Activated T-cell treated with anti-CD3 and anti-CD28 coated beads for 1 hour (primary cell): ENCODE measurements around the gene FRAT2.
"Not testable (repeated sequence)": the region's sequence is repeated elsewhere in the genome, so short reads cannot be mapped to it uniquely, and the experiment has no call there.

Experiments
- DNase-seq: peaks from one replicate; pipeline ENCODE4 v3.0.0-alpha.2; 2020; ENCODE audit warnings: low read depth

Gene FRAT2

GRCh38 chr10:97356318-97356914 is 21.9 kb upstream of the FRAT2 start:
- no peak for DNase-seq

GRCh38 chr10:97355571-97355975 is 21.0 kb upstream of the FRAT2 start:
- DNase-seq, result no peak

- no peak for DNase-seq
Measured at GRCh38 chr10:97353945-97354344, 19.4 kb upstream of the FRAT2 start.

DNA sequence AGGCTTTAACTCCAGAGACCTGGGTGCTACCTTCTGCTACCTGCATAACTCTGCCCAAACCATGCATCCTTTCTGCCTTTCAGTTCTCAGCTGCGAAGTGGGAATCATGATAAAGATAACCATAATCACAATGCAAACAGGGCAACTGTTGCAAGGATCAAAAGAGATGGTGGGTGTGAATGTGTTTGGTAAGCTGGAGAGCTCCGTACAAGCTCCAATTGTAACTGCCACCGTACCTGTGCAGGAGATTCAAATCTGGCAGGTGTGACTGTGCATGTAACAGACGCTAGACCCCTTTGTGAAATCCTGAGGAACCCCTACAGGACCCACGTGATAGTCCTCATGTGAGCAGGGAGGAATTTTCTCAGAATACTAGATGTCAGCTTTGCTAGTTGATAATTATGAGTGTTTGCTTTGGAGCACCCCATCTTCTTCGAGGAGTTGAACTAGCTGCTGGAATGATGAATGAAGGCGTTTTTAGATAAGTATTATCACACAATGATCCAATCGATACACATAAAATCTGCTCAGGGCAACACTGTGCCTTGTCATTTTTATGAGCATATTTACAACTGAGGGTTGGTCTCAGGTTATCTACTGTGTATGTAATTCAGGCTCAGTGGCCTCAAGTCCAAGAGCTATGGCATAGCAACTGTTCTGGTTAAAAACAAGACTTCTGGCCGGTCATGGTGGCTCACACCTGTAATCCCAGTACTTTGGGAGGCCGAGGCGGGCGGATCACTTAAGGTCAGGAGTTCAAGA is 15.4 kb upstream of the FRAT2 start:
- DNase-seq, result no peak

DNA sequence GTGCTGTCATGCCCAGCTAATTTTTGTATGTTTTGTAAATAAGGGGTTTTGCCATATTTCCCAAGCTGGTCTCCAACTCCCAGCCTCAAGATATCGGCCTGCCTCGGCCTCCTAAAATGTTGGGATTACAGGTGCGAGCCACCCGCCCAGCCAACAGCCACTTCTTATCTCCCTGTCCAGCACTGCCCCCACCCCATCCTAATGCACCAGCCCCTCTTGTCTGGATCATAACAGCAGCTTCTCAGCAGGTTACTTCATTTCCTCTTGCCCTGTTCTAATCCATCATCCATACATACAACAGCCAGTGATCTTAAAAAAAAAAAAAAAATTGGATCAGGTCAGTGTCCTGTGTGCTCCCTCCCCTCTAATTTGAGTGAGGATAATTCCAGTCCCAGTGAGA is 12.8 kb upstream of the FRAT2 start:
- DNase-seq, result no peak

DNA sequence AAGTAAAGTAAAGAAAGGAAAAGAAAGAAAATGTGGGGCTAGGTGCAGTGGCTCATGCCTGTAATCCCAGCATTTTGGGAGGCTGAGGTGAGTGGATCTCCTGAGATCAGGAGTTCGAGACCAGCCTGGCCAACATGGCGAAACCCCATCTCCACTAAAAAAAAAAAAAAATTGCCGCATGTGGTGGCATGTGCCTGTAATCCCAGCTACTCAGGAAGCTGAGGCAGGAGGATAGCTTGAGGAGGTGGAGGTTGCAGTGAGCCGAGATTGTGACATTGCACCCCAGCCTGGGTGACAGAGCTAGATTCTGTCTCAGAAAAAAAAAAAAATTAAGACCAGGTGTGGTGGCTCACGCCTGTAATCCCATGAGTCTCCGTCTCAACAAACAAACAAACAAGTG is 9.1 kb upstream of the FRAT2 start:
- not testable (repeated sequence) for DNase-seq

- DNase-seq, result no peak
Measured at GRCh38 chr10:97341416-97341815, 6.9 kb upstream of the FRAT2 start.

- no peak for DNase-seq
Measured at GRCh38 chr10:97338041-97338440, 3.5 kb upstream of the FRAT2 start.

- no peak for DNase-seq
Measured at GRCh38 chr10:97336942-97337831, 2.7 kb upstream of the FRAT2 start.

GRCh38 chr10:97336446-97336845 is 1.9 kb upstream of the FRAT2 start:
- DNase-seq, result no peak

GRCh38 chr10:97336006-97336405 is 1.5 kb upstream of the FRAT2 start:
- no peak for DNase-seq

DNA sequence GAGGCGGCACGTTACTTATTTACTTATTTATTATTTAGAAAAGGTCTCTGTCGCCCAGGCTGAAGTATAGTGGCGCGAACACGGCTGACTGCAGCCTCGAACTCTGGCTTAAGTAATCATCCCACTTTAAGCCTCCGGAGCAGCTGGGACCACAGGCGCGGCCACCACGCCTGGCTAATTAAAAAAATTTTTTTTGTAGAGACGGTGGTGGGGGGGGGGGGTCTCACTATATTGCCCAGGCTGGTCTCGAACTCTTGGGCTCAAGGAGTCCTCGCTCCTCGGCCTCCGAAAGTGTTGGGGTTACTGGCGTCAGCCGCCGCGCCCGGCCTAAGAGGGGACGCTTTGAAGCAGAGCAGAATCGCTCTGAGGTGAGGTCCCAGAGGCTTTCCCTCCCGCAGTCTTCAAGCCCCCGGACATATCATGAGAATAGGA is 675 bp upstream of the FRAT2 start:
- no peak for DNase-seq

GRCh38 chr10:97333601-97334369 is 744 bp downstream of the FRAT2 start:
- DNase-seq, result peak; percentile 6

DNA sequence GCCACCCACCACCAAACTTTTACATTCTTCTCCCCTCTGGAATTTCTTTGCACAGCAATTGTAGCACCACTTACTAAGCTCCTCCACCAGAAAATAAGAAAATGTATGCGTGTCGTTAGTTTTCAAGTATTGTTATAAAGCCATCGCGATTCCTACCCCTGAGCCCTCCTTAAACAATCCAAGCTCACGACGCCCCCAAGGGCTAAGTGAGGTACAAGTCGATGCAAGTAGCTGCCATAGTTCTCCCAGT is 1.3 kb downstream of the FRAT2 start:
- no peak for DNase-seq

GRCh38 chr10:97332591-97333350 is 1.8 kb downstream of the FRAT2 start:
- no peak for DNase-seq

DNA sequence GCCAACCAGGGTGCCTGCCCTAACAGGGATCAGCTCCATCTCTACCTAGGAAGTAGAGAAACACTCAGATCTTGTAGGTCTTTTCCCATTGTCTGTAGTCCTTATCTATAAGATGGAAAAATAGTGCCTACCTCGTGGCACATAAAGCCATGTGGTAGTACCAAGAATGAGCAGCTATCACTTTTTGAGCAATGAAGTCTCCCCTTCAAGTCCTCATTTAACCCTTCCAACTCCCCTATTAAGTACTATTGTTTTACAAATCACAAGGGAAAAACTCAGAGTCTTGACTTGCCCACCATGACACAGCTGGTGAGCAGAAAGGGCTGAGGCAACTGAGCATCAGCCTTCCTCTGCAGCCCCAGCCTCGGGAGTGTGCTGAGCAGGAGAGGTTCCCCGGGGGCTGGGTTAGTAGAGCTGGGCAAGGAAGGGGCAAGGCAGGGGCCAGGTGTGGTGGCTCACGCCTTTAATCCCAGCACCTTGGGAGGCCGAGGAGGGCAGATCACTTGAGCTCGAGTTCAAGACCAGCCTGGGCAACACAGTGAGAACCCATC is 3.3 kb downstream of the FRAT2 start:
- no peak for DNase-seq

DNA sequence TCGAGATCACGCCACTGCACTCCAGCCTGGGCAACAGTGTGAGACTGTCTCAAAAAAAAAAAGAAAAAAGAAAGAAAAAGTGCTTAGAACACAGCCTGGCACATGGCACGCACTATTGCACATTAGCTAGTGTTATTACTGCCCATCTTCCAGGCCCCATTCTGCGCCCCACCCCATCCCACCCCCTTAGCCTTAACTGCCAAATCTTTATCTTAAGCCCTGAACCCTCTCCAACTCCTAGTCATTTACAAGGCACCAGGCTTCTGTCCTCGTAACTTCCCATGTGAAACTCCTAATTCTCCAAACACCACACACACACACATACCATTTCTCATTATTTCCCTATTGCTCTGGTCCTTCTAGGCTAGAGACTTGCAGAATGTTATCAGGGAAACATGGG is 4.8 kb downstream of the FRAT2 start:
- DNase-seq, result no peak

DNA sequence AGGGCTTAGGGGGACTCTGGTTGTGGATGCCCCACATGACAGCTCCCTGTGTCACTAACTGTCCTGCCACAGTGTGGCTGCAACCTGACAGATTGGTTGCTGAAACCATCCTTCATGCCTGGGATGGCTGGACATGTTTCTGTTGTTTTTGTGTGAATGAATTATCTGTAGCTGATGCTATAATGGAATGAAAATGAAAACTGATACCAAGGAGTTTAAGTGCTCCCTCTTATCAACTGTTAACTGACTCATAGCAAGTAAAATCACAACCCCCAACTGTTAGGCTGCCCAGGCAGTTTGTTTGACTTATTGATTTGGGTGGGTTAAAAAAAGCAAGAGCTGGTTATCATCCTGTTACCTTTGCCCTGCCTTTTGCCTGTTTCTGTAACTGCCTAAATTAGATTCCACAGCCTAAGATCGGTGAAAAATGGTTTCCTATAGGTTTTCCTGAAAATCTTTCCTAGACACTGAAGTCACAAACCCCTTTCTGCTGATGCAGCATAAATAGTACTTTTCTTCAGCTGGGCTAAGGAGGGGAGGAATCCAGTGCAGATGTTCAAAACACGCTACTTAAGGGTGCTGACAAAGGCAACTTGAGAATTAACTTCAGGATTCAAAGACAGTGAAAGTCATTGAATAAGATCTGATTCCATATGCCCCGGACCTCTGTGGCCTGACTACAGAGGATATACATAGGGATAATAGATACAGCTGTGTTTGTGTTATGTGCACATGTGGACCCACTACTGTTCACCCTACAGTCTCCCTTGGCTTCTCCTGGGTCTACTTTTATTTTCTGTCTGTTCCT is 5.7 kb downstream of the FRAT2 start:
- no peak for DNase-seq

- no peak for DNase-seq
Measured at GRCh38 chr10:97327348-97328294, 6.9 kb downstream of the FRAT2 start.
